ENCODE data around the gene TGFBR1. TPM values are rescaled to one million over a fixed set of nuclear protein-coding genes. Genes with fewer than 3 reads are reported as not detected.

The TGFBR1 gene
- total and polyA plus RNA-seq, 3 donors from 2014 or later = 20.9 to 30.8 (median 28.7) TPM

DNA sequence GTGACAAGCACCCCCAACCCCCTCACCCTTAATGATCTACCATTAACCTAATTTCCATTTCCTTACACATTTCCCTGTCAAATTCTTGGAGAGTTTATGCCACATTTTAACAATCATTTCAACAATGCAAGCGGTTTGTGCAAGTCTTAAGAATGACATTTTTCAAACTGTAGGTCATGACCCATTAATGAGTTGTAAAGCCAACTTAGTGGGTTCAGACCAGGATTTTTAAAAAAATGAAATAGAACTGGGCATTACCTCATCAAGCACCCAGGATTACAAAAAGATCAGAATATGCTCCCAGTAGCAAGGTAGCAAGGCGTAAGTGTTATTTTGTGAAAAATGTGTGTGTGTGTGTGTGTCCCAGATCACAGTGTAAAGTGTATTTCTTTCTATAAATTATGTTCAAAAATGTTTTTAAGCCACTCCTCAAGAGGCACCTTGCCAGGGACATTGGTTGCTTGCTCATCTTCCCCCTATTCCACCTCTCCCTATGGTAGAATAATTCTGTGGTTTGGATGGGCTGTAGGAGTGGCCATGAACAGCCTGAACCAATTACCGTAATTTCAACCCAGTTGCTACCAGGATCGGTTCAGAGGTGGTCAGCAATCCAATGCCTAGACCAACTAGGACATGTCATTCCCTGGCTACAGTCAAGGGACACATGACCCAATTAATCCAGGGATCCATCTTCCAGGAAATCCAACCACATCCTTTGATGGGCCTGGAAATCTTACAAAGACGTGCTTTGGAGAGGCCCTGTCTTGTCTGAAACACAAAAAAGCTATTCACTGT lies 14.4 kb upstream of the TGFBR1 start:
- Histone ChIP-seq H3K4me1 (peaks cover 9% of the 10 kb centered on the region), H3K4me3 (no peak overlapping the region), H3K36me3 (ENCODE audit: low read depth, missing control alignments) (no peaks in the 10 kb centered on the region), H3K27ac (no peak overlapping the region), H3K9me3 (no peaks in the 10 kb centered on the region), H3K27me3 (no peaks in the 10 kb centered on the region)
- intact Hi-C loops (cut with DNase I; ENCODE audit: low total_unique reads) = no loop called here
- no peak for DNase-seq
- 93 to 99% methylated on average over 5 of the region's 5 CpGs for WGBS, 2 donors
- no peak for TF ChIP-seq POLR2A (IDR thresholded peaks at IDR 0.05)
- TF ChIP-seq, protein P1, sequence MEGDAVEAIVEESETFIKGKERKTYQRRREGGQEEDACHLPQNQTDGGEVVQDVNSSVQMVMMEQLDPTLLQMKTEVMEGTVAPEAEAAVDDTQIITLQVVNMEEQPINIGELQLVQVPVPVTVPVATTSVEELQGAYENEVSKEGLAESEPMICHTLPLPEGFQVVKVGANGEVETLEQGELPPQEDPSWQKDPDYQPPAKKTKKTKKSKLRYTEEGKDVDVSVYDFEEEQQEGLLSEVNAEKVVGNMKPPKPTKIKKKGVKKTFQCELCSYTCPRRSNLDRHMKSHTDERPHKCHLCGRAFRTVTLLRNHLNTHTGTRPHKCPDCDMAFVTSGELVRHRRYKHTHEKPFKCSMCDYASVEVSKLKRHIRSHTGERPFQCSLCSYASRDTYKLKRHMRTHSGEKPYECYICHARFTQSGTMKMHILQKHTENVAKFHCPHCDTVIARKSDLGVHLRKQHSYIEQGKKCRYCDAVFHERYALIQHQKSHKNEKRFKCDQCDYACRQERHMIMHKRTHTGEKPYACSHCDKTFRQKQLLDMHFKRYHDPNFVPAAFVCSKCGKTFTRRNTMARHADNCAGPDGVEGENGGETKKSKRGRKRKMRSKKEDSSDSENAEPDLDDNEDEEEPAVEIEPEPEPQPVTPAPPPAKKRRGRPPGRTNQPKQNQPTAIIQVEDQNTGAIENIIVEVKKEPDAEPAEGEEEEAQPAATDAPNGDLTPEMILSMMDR (IDR thresholded peaks at IDR 0.05) = no peak

DNA sequence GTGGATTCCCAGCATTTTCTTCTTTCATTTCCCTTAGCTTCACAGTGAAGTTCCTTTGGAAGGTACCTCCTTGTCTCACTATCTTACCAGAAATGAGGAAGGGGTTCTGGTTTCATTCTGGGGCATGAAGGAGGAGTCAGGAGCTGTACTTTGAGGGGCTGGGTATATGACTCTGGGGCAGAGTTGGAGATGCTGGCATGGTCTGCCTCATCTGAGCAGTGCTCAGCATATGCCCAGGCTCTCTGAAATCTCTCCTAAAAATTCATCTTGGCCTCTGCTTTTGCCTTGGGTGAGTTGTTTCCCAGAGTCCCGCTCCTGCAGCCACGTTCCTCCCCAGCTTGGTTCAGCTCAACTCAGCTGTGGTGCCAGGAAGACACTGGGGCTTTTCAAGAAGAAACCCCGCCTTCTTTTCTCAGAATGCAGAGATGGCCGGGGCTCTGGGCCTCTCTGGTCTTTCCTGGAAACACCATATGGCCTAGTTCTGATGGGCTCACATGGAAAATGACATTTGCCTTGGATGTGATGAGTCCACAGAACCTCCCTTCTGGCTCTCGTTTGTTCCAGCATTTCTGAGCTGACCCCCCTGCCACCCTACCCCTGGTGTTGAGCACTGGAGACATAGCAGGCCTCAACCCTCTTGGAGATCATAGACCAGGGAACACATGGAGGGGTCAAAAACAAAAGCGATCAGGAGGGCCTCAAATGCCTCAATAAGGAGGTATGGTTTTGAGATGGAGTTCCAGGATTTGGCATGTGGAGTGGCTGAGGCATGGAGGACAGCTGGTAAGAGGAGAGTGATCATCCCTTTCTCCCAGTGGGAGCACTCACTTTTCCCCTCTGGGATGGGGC lies 12.0 kb upstream of the TGFBR1 start:
- intact Hi-C loops (cut with DNase I; ENCODE audit: low total_unique reads) = no loop called here
- 95 to 96% methylated on average over 6 of the region's 6 CpGs for WGBS, 2 donors
- H3K27ac ChIP-seq = no peak overlapping the region
- TF ChIP-seq, protein P1 (IDR thresholded peaks at IDR 0.05) = no peak
- no peak for TF ChIP-seq POLR2A (IDR thresholded peaks at IDR 0.05)
- no peak for DNase-seq
- no peaks in the 10 kb centered on the region for H3K4me1 ChIP-seq
- no peaks in the 10 kb centered on the region for H3K27me3 ChIP-seq
- H3K9me3 ChIP-seq = no peaks in the 10 kb centered on the region
- no peaks in the 10 kb centered on the region for H3K36me3 ChIP-seq (ENCODE audit: low read depth, missing control alignments)
- H3K4me3 ChIP-seq = no peak overlapping the region

DNA sequence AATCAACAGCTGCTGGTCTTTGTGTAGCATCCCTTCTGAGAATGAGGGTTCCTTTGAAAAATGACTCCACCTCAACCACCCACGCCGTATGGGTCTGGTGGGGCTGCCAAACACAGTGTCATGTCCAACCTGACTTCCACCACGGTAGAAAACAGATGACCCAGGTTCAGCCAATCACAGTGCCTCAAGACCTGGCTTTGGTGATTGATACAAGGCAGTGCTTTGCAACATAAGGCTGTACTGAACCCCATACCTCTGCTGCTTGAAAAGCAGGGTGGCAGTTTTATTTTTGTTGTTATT lies 11.5 kb upstream of the TGFBR1 start:
- Histone ChIP-seq H3K27me3 (no peaks in the 10 kb centered on the region), H3K27ac (no peak overlapping the region), H3K4me1 (no peaks in the 10 kb centered on the region), H3K9me3 (no peaks in the 10 kb centered on the region), H3K4me3 (no peak overlapping the region), H3K36me3 (ENCODE audit: low read depth, missing control alignments) (no peaks in the 10 kb centered on the region)
- WGBS, 2 donors = 82 to 93% methylated on average over 3 of the region's 3 CpGs
- no peak for DNase-seq
- intact Hi-C loops (cut with DNase I; ENCODE audit: low total_unique reads) = no loop called here
- TF ChIP-seq POLR2A (IDR thresholded peaks at IDR 0.05) = no peak
- TF ChIP-seq, protein P1 (IDR thresholded peaks at IDR 0.05) = no peak

- intact Hi-C loops (cut with DNase I; ENCODE audit: low total_unique reads) = no loop called here
- whole genome bisulfite sequencing, 2 donors = 86 to 93% methylated on average over 3 of the region's 3 CpGs
These were observed 9.3 kb upstream of the TGFBR1 start for GRCh38 chr9:99095565-99095964.

More at GRCh38 chr9:99095565-99095964, 9.3 kb upstream of the TGFBR1 start:
- DNase-seq = no peak
- Histone ChIP-seq H3K9me3 (no peaks in the 10 kb centered on the region), H3K27me3 (no peaks in the 10 kb centered on the region), H3K36me3 (ENCODE audit: low read depth, missing control alignments) (no peaks in the 10 kb centered on the region), H3K4me1 (no peaks in the 10 kb centered on the region), H3K27ac (no peak overlapping the region), H3K4me3 (no peak overlapping the region)
- TF ChIP-seq POLR2A (IDR thresholded peaks at IDR 0.05) = no peak
- TF ChIP-seq, protein P1 (IDR thresholded peaks at IDR 0.05) = no peak
